CD4-positive, alpha-beta T cell treated with Interleukin-1 beta for 1 hour (primary cell): ENCODE data around the gene NDUFS8.

Experiments
- DNase-seq, 2 donors: peaks; one replicate each; pipeline ENCODE4 v3.0.0-alpha.2; 2020 to 2022

Gene NDUFS8

GRCh38 chr11:68052137-68052873 is 21.8 kb downstream of the NDUFS8 start:
- no peak for DNase-seq

GRCh38 chr11:68053117-68053516 is 22.6 kb downstream of the NDUFS8 start:
- no peak for DNase-seq

GRCh38 chr11:68053981-68054812 is 23.7 kb downstream of the NDUFS8 start:
- DNase-seq: no peak

GRCh38 chr11:68056317-68057285 is 26.1 kb downstream of the NDUFS8 start:
- DNase-seq: no peak

GRCh38 chr11:68057807-68058206 is 27.3 kb downstream of the NDUFS8 start:
- DNase-seq: no peak

GRCh38 chr11:68061508-68061907 is 31.0 kb downstream of the NDUFS8 start:
- DNase-seq: no peak

- no peak for DNase-seq
These were observed 34.4 kb downstream of the NDUFS8 start for GRCh38 chr11:68064926-68065325.

GRCh38 chr11:68065841-68066240 is 35.4 kb downstream of the NDUFS8 start:
- DNase-seq: no peak

- no peak for DNase-seq
These were observed 36.3 kb downstream of the NDUFS8 start for GRCh38 chr11:68066742-68067141.

- no peak for DNase-seq
These were observed 37.5 kb downstream of the NDUFS8 start for GRCh38 chr11:68067991-68068390.

GRCh38 chr11:68071281-68072048 is 41.0 kb downstream of the NDUFS8 start:
- DNase-seq: no peak

- no peak for DNase-seq
These were observed 44.3 kb downstream of the NDUFS8 start for GRCh38 chr11:68074584-68075352.

- DNase-seq: no peak
These were observed 46.0 kb downstream of the NDUFS8 start for GRCh38 chr11:68076371-68077042.

- no peak for DNase-seq
These were observed 47.4 kb downstream of the NDUFS8 start for GRCh38 chr11:68077617-68078582.

- DNase-seq: no peak
These were observed 50.4 kb downstream of the NDUFS8 start for GRCh38 chr11:68080860-68081259.

GRCh38 chr11:68081691-68082090 is 51.2 kb downstream of the NDUFS8 start:
- no peak for DNase-seq

- DNase-seq: no peak
These were observed 52.0 kb downstream of the NDUFS8 start for GRCh38 chr11:68082481-68082880.

- no peak for DNase-seq
These were observed 53.0 kb downstream of the NDUFS8 start for GRCh38 chr11:68083517-68083916.
